NCI-H146 (cell line): Measurements from ENCODE around the gene NMUR1.

Experiments
- DNase-seq: peaks from one replicate; lab custom pipeline; 2025; lab: John Stamatoyannopoulos, UW

NMUR1 gene

GRCh38 chr2:231552752-231553151 is 22.5 kb upstream of the NMUR1 start:
- DNase-seq: no peak

DNA sequence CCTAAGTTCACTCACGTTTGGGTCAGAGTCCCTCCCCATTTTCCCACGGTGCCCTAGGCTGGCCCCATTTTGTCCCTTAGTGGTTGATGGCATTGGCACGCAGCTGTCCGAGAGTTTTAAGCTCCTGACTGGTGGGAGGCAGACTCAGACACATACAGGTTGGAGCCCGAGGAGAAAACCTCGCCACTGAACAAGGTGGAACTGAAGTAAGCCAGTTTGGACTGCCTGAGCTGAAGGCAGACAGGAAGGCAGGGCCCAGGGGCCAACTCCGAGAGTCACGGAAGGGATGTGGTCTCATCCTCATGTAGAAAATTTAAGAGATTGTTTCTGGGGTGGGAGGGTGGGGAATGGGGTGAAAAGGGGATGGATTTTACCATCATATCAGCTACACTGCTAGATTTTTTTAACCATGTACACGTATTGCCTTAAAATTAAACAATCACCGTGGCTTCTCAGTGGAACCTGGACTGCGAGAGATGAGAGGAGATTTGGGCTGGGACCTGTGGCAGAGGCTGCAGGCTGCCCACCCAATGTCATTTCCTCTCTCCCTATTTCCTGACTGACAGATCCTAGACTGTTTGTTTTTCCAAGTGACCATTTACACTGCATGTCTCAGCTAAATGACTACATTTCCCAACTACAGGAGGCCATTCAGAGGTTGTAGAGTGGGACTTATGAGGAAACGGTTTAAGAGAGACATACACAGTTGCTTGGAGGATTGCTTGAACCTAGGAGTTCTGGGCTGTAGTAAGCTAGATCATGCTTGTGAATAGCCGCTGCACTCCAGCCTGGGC is 19.4 kb upstream of the NMUR1 start:
- no peak for DNase-seq

DNA sequence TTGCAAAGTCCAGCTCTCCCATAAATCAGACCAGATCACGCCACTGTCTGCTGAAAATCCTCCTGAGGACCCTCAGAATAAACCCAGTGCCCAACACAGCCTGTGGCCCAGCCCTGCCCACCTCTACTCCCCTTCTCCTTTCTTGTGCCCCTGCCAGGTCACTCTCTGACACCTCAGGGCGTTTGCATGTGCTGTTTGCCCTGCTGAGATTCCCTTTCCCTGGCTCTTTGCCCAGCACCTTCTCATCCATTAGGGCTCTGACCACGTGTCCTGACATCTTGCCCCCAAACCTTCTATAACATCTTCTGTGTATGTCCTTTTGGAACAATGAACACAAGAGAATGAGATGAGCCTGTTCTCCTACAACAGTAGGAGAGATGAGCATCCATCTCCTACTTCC is 18.5 kb upstream of the NMUR1 start:
- DNase-seq: no peak

GRCh38 chr2:231547315-231548110 is 17.3 kb upstream of the NMUR1 start:
- no peak for DNase-seq

DNA sequence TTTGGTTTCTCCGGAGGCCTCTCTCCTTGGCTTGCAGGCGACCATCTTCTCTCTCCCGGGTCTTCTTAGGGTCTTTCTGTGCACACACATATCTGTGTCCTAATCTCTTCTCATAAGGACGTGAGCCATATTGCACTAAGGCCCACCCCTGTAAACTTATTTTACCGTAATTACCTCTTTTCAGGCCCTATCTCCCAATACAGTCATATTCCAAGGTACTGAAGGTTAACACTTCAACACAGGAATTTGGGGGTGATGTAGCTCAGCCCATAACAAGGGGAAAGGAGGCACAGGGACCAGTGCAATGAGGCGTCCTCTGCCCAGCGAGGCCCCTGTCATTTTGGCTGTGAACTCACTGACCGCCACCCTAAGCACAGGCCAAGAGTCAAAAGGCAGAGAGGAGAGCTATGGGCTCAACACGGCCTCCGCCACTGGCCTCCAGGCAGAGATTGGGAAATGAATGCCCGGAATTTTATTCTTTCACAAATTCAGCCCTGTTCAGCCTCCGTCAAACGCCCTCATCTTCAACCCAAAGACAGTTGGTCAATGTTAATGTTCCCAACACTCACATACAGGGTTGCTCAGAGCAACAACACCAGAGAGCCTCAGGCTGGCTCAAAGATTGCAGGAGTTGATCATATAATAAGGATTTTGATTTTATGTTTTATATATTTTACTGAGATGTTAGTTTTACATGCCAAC is 15.9 kb upstream of the NMUR1 start:
- no peak for DNase-seq

GRCh38 chr2:231545105-231545902 is 15.1 kb upstream of the NMUR1 start:
- no peak for DNase-seq

- no peak for DNase-seq
Observed at GRCh38 chr2:231542136-231542535, 11.9 kb upstream of the NMUR1 start.

DNA sequence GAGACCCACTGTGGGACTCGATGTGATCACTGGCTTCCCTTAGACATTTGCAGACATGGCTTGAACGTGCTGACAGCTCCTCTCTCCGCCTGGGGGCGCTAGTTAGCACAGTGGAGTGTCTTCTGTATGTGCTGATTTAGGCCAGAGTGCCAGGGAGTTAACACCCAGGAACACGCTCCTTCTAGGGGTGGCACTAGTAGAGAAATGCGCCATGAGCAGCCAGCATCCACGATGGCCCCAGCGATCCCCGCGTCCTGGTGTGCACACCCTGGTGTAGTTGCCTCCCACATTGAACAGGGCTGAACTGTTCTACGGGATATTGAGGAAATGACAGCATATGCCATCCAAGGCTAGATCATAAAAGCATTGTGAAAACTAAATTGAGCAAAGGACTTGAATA is 11.4 kb upstream of the NMUR1 start:
- DNase-seq: no peak

DNA sequence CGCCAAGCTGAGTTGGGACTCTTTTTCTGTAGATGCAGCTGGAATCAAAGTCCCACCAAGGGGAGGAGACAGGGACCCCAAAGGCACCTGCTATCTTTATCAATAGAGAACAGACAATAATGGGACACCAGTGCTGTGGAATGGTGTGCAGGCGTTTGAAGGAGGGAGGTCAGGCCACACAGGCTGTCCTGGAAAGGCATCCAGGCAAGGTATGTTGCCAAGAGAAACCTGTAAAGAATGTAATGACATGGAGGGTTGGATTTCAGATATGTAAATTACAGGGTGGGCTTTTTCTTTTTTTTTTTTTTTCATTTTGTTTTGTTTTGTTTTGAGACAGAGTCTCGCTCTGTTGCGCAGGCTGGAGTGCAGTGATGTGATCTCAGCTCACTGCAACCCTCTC is 9.7 kb upstream of the NMUR1 start:
- no peak for DNase-seq

- DNase-seq: no peak
Observed at GRCh38 chr2:231535961-231536360, 5.7 kb upstream of the NMUR1 start.

GRCh38 chr2:231533777-231534125 is 3.5 kb upstream of the NMUR1 start:
- DNase-seq: no peak

DNA sequence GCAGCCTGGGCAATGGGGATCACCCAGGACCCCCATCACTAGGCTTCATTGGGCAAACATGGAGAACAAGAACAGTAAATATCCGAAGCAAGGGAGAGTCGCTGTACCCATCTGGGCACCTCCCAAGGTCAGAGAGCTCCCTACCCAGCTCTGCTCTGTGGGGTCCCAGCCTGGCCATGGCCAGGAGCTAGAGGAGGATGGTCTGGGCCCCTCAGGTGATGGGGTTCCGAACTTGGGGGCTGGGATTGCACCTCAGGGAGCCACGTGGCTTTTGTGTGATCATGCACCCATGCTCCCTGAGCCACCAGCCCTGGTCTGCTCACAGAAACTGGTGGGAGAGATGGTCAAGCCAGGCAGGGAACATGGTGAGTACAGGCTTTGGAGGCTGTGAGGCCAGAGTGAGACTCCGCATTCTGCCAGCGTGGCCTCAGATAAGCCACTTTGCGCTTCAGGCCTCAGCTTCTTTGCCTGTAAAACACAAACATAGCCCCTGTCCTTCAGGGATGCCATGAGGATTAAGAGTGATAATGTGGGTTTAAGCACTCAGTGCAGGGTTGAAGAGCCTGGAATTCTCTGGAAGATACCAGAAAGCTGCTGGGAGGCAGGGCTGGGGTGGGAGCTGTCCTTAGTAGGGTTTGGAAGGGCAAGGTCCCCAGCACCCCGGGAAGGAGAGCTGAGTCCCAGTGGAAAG is 3.0 kb upstream of the NMUR1 start:
- no peak for DNase-seq

DNA sequence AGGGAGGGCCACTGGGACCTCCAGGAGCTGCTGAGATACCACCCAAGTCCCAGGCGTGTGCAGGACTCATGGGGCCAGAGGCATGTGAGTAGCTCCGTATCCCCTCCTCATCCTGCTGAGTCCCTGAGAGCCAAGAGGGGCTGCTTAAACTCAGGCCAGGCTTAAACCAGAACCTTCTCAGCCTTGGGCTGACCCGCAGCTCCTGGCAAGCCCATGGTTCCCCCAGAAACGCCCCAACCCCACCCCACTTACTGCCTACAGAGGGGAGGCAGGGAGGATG is 2.5 kb upstream of the NMUR1 start:
- DNase-seq: no peak

DNA sequence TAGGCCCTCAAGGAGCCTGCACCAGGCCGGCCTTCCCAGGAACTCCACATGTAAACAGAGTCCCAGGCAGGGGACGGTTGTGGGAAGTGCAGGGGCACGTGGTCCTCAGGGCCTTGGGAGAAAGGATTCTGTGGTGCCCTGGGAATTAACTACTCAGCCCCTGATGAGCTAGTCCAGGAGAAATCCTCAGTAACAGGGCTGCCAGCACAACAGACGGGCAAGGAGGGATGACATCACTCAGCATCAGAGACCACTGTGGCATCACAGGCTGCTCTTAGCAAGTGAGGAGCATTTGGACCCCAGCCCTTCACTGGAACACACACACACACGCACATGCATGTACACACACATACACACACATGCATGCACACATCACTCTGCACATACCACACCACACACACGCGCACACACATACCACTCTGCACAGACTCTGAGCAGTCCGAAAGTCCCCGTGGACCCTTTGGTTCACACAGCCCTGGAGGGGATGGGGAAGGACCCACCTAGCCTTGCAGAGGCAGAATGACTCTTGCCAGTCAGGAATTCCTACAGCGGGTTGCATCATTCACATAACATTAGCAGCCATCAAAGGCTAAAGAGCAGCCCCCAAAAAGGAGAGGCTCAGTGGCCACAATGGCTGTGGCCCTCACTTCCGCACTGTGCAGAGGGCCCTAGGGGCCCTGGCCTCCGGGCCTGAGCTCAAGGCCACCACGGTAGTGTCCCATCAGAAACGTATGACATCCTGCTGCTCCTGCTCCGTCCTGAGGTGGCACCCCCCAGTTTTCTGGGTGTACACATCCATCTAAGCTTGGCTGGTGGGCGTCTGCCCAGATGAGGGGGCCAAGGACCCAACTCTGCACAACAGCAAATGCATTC is 1.9 kb upstream of the NMUR1 start:
- DNase-seq: no peak

- no peak for DNase-seq
Observed at GRCh38 chr2:231531466-231531865, 1.2 kb upstream of the NMUR1 start.

- no peak for DNase-seq
Observed at GRCh38 chr2:231528636-231529030, 1.6 kb downstream of the NMUR1 start.

DNA sequence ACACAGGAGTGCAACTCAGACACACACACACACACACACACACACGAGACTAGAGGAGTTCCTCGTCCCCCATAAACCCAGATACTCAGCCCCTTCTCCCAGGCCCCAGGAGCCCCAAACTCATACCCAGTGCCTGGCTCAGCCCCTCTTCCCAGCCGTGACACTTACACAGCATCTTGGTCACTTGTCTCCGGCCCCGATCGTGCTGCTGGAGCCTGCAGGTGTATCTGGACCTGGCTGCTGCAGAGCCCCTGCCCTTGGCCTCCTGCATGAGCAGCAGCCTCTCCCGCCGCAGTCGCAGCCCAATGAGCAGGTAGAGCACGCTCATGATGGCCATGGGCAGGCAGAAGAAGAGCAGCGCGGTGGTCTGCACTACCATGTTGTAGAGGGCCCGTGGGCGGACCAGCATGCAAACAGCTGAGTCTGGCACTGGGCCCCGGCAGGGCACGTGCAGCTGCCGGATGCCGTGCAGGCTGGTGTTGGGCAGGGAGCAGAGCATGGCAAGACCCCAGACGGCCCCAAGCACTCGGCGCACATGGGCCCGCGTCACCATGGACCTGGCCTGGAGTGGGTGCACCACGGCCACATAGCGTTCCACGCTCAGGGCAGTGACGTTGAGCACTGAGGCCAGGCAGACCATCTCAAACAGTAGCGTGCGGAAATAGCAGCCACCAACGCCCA is 2.1 kb downstream of the NMUR1 start:
- DNase-seq: no peak

DNA sequence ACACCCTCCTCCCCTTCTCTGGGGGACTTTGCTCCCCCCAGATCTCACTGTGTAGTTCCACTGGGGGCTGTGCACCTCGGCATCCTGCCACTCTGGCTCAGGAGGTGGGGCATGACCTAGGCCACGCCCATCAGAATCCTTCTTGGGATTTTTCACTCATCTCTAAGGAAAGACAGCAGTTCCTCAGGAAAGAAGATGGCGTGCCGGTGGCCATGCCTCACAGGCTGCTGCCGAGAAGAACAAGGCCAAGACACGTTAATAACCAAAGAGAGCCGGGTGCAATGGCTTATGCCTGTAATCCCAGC is 3.2 kb downstream of the NMUR1 start:
- DNase-seq: no peak

GRCh38 chr2:231526341-231527090 is 3.7 kb downstream of the NMUR1 start:
- no peak for DNase-seq
